Activated CD4-positive, CD25-positive, alpha-beta regulatory T cell (primary cell): ENCODE results near the gene CEACAM19.

Experiments
- DNase-seq, 4 experiments: peaks; one replicate each; lab custom pipeline; 2025; lab: John Stamatoyannopoulos, UW

Gene CEACAM19

GRCh38 chr19:44722131-44723121 lies 51.1 kb downstream of the CEACAM19 start:
- no peak for DNase-seq

GRCh38 chr19:44723299-44723951 lies 52.1 kb downstream of the CEACAM19 start:
- DNase-seq: no peak

- DNase-seq: peak; percentile 52 to 63 (median 56)
Measured at GRCh38 chr19:44723952-44724319, 52.7 kb downstream of the CEACAM19 start.

- DNase-seq: no peak
Measured at GRCh38 chr19:44725251-44725650, 54.0 kb downstream of the CEACAM19 start.

GRCh38 chr19:44725684-44726083 lies 54.4 kb downstream of the CEACAM19 start:
- DNase-seq: no peak

GRCh38 chr19:44726465-44726864 lies 55.2 kb downstream of the CEACAM19 start:
- no peak for DNase-seq

GRCh38 chr19:44728178-44728577 lies 56.9 kb downstream of the CEACAM19 start:
- DNase-seq: no peak

GRCh38 chr19:44729516-44730033 lies 58.3 kb downstream of the CEACAM19 start:
- DNase-seq: no peak

GRCh38 chr19:44731081-44731480 lies 59.8 kb downstream of the CEACAM19 start:
- no peak for DNase-seq

GRCh38 chr19:44731622-44732021 lies 60.3 kb downstream of the CEACAM19 start:
- no peak for DNase-seq

GRCh38 chr19:44732235-44733014 lies 61.1 kb downstream of the CEACAM19 start:
- DNase-seq: no peak
